Ovary (tissue), 9 donors: Measurements from ENCODE around the gene UBXN6. TPM values are rescaled to one million over a fixed set of nuclear protein-coding genes. Genes with fewer than 3 reads are reported as not detected.

Experiments
- DNase-seq, 5 donors: peaks; one replicate each; pipeline ENCODE4 v3.0.0-alpha.2; 2019 to 2020
- H3K27ac ChIP-seq, 2 donors: fragments of 200-600 bp; one replicate each; pipeline versions ENCODE4 v1.5.1 to v1.8.0; 2019 to 2022
- H3K27me3 ChIP-seq: fragments of 200-600 bp; one replicate; pipeline ENCODE4 v1.8.0; 2022
- H3K36me3 ChIP-seq: fragments of 200-600 bp; sonication (generic); one replicate; pipeline ENCODE4 v1.5.1; 2019
- H3K4me1 ChIP-seq: one replicate; pipeline ENCODE4 v1.8.1; 2013; ENCODE audit warnings: mild to moderate bottlenecking, moderate library complexity; ENCODE audit not compliant: insufficient read depth
- H3K4me3 ChIP-seq: fragments of 200-600 bp; sonication (generic); one replicate; pipeline ENCODE4 v1.5.1; 2017
- H3K9me3 ChIP-seq, 2 donors: fragments of 200-600 bp in 1 of 2; sonication (generic) in 1 of 2; one replicate each; pipeline versions ENCODE4 v1.5.1 to v1.8.1; 2013 to 2019; ENCODE audit warnings: mild to moderate bottlenecking in 1 of 2, moderate library complexity in 1 of 2
- CTCF ChIP-seq, 3 donors: fragments of 450-650 bp in 2 of 3; fragments of 200-600 bp in 1 of 3; IDR thresholded peaks; one replicate each; pipeline versions ENCODE4 v1.5.1 to v1.8.0; 2016 to 2022; ENCODE audit warnings: antibody characterized with exemption in 3 of 3, mild to moderate bottlenecking in 1 of 3
- EP300 ChIP-seq: sonication (generic); formaldehyde crosslinking; IDR thresholded peaks from one replicate; pipeline ENCODE4 v1.6.1; 2017; ENCODE audit warnings: antibody characterized with exemption
- POLR2A ChIP-seq: fragments of 450-650 bp; IDR thresholded peaks from one replicate; pipeline ENCODE4 v1.6.1; 2017; ENCODE audit warnings: antibody characterized with exemption, mild to moderate bottlenecking, moderate library complexity
- WGBS, 3 donors: extraction: QIAGEN DNeasy Blood & Tissue Kit in 1 of 3; methylation state at CpG; one replicate each; pipeline versions ENCODE4 v1.1.5 to v1.1.7; 2013 to 2017; 5-methylcytosine and 5-hydroxymethylcytosine counted together
- intact Hi-C, 4 donors: fragments of 100-400 bp; cut with DNase I; formaldehyde crosslinking; loops; one replicate each; pipeline versions ENCODE4 v1.11.0 to v1.15.1; 2022 to 2023
- microRNA-seq, 3 donors: library from miRNA; unstranded; fragments of <30 nt; microRNA quantifications; one replicate each; pipeline versions ENCODE4 to v1.2.0, GENCODE V29; 2019 to 2020
- polyA plus RNA-seq, 2 donors: library from polyadenylated mRNA; stranded (reverse); fragments of 200-250 nt in 1 of 2; fragments of 350-450 nt in 1 of 2; fragmentation: Illumina TruSeq in 1 of 2; extraction: RNeasy Lipid Tissue Mini Kit (QIAGEN cat#74804) in 1 of 2; gene quantifications; one replicate each; pipeline ENCODE4 v1.2.3, GENCODE V29; 2013 to 2014
- small RNA-seq: library from RNA; depleted of rRNA; stranded (forward); fragments of <200 nt; gene quantifications from one replicate; pipeline ENCODE3, GENCODE V24; 2016
- total RNA-seq, 7 donors: library from RNA; depleted of rRNA in 2 of 7; stranded (reverse); fragments of >200 nt in 2 of 7; fragmentation: NEBNext Ultra II Directional in 3 of 7; extraction: Animal tissue kit (Norgen Biotek cat#: 25700) in 3 of 7; gene quantifications; one replicate each; pipeline versions ENCODE4 v1.1.0 to v1.2.4, GENCODE V29; 2016 to 2023
- donor health status: DM: no; HTN: no; CAD: no; lungs with moderate emphysema.
- donor health status: DM: no; HTN: no; CAD: no.
- donor health status: Bipolar disorder and iron deficiency.
- donor health status: DM: yes; HTN: yes; CAD: no.
- donor health status: DM: no; HTN: no; CAD: no.
- donor health status: DM: yes; HTN: yes; CAD: no.

The UBXN6 gene
- total and polyA plus RNA-seq, 9 donors, result 19.3 to 170 (median 133) TPM

- Histone ChIP-seq H3K4me3 (peak within 1 kb of the TSS; percentile 99), H3K36me3 (no peaks in the 10 kb centered on the region), H3K9me3 (no peaks in the 10 kb centered on the region), H3K27me3 (no peaks in the 10 kb centered on the region), H3K4me1 (peaks cover 14% of the 10 kb centered on the region), H3K27ac (peak within 1 kb of the TSS; percentile 68 to 88)
- intact Hi-C loops, result loop anchor here in 1 of 4 donors (5.0 kb wide), 2 partner anchors 58 to 1962 kb away; partner anchors contain the start of genes CLPP and MPND
- DNase-seq, result peak; percentile 88 to 96 (median 93)
- peak; percentile 69 for TF ChIP-seq POLR2A
- TF ChIP-seq EP300, result no peak
- TF ChIP-seq CTCF (IDR thresholded peaks at IDR 0.05), result peak; percentile 98 to 100 (median 98)
- WGBS, 3 donors, result 0 to 1% (median 0%) methylated on average over 66 to 90 of the region's 90 CpGs
Measured at GRCh38 chr19:4400135-4400936, 57.3 kb downstream of the UBXN6 start, which contains the start of gene SH3GL1. TSS of gene SH3GL1 (minus strand) at chr19:4400547. CDS start at chr19:4400368, 179 bp downstream.

GRCh38 chr19:4399812-4400134 lies 57.8 kb downstream of the UBXN6 start:
- H3K36me3 ChIP-seq, result no peaks in the 10 kb centered on the region
- H3K27me3 ChIP-seq, result no peaks in the 10 kb centered on the region
- WGBS, 3 donors, result 0 to 1% (median 0%) methylated on average over 12 of the region's 12 CpGs
- H3K27ac ChIP-seq, result peak overlapping the region; percentile 68 to 73
- DNase-seq, result peak in 1 of 5 donors; percentile 58
- peaks cover 14% of the 10 kb centered on the region for H3K4me1 ChIP-seq
- TF ChIP-seq CTCF (IDR thresholded peaks at IDR 0.05) (no peak), EP300 (no peak), POLR2A (no peak)
- H3K9me3 ChIP-seq, result no peaks in the 10 kb centered on the region
- intact Hi-C loops, result loop anchor here in 2 of 4 donors (5.0 to 10.0 kb wide), 4 partner anchors 42 to 1963 kb away; partner anchors contain the start of genes CLPP (in 1 of the 2) and MPND (in 1 of the 2)
- peak overlapping the region; percentile 99 for H3K4me3 ChIP-seq

GRCh38 chr19:4396949-4397783 lies 60.4 kb downstream of the UBXN6 start:
- no peak for DNase-seq
- no peak overlapping the region for H3K27ac ChIP-seq
- WGBS, 3 donors, result 68 to 75% (median 72%) methylated on average over 15 of the region's 15 CpGs
- no peaks in the 10 kb centered on the region for H3K9me3 ChIP-seq
- H3K36me3 ChIP-seq, result no peaks in the 10 kb centered on the region
- H3K4me1 ChIP-seq, result peaks cover 16% of the 10 kb centered on the region
- TF ChIP-seq EP300, result no peak
- TF ChIP-seq POLR2A, result no peak
- no peak for TF ChIP-seq CTCF (IDR thresholded peaks at IDR 0.05)
- intact Hi-C loops, result loop anchor here in 2 of 4 donors (5.0 to 10.0 kb wide), 2 partner anchors 40 to 132 kb away; no protein-coding TSS in a partner anchor
- no peak overlapping the region for H3K4me3 ChIP-seq
- no peaks in the 10 kb centered on the region for H3K27me3 ChIP-seq

Small RNAs within 50 kb of the gene (microRNA-seq; reads per million reads assigned to microRNA genes)
- gene MIR4746, result 0.16 to 0.38 (median 0.18) reads per million in 3 donors

Small RNAs within 50 kb of the gene (small RNA-seq; reads per million reads assigned to genes)
- gene MIR4746, result not detected

Other genes with a start within 250 kb of the UBXN6 start
- gene EBI3, start 228.3 kb downstream of the UBXN6 start, total RNA-seq, result 1 to 10 TPM in 5 of 7 donors, under 1 TPM in 1, not detected in 1; 0.58 to 6.6 (median 2.0) TPM
- gene EBI3, start 228.3 kb downstream of the UBXN6 start, polyA plus RNA-seq, result 1 to 10 TPM in 1 of 2 donors, under 1 TPM in 1; 0.90 to 1.1 TPM
- 10 to 100 TPM; 18.4 to 27.5 (median 21.5) TPM for gene YJU2, start 210.7 kb downstream of the UBXN6 start, total RNA-seq
- 10 to 100 TPM; 20.7 to 33.1 TPM for gene YJU2, start 210.7 kb downstream of the UBXN6 start, polyA plus RNA-seq
- under 1 TPM in 2 of 7 donors, not detected in 5; 0.24 to 0.48 TPM for gene SHD, start 178.5 kb downstream of the UBXN6 start, total RNA-seq
- gene SHD, start 178.5 kb downstream of the UBXN6 start, polyA plus RNA-seq, result under 1 TPM in 1 of 2 donors, not detected in 1; 0.86 TPM
- gene TMIGD2, start 155.4 kb downstream of the UBXN6 start, total RNA-seq, result under 1 TPM in 1 of 7 donors, not detected in 6; 0.36 TPM
- gene TMIGD2, start 155.4 kb downstream of the UBXN6 start, polyA plus RNA-seq, result under 1 TPM in 1 of 2 donors, not detected in 1; 0.29 TPM
- gene FSD1, start 153.2 kb downstream of the UBXN6 start, total RNA-seq, result under 1 TPM in 2 of 7 donors, not detected in 5; 0.11 to 0.18 TPM
- under 1 TPM in 1 of 2 donors, not detected in 1; 0.48 TPM for gene FSD1, start 153.2 kb downstream of the UBXN6 start, polyA plus RNA-seq
- gene STAP2, start 119.0 kb downstream of the UBXN6 start, total RNA-seq, result 10 to 100 TPM; 10.3 to 32.5 (median 17.5) TPM
- gene STAP2, start 119.0 kb downstream of the UBXN6 start, polyA plus RNA-seq, result 10 to 100 TPM in 1 of 2 donors, 1 to 10 TPM in 1; 9.7 to 18.8 TPM
- 10 to 100 TPM in 5 of 7 donors, 1 to 10 TPM in 2; 5.2 to 31.1 (median 20.3) TPM for gene MPND, start 114.2 kb downstream of the UBXN6 start, total RNA-seq
- gene MPND, start 114.2 kb downstream of the UBXN6 start, polyA plus RNA-seq, result 10 to 100 TPM in 1 of 2 donors, 1 to 10 TPM in 1; 2.4 to 14.5 TPM
- 10 to 100 TPM; 20.5 to 88.6 (median 68.3) TPM for gene SH3GL1, start 57.2 kb downstream of the UBXN6 start, total RNA-seq
- gene SH3GL1, start 57.2 kb downstream of the UBXN6 start, polyA plus RNA-seq, result 10 to 100 TPM in 1 of 2 donors, 1 to 10 TPM in 1; 6.9 to 57.5 TPM
- 10 to 100 TPM in 1 of 7 donors, 1 to 10 TPM in 6; 4.7 to 10.4 (median 7.5) TPM for gene CHAF1A, start 55.2 kb downstream of the UBXN6 start, total RNA-seq
- gene CHAF1A, start 55.2 kb downstream of the UBXN6 start, polyA plus RNA-seq, result 1 to 10 TPM; 7.3 to 8.6 TPM
- 10 to 100 TPM; 36.2 to 77.2 (median 64.4) TPM for gene HDGFL2, start 14.5 kb upstream of the UBXN6 start, total RNA-seq
- gene HDGFL2, start 14.5 kb upstream of the UBXN6 start, polyA plus RNA-seq, result 10 to 100 TPM; 28.5 to 63.0 TPM
- 10 to 100 TPM in 5 of 7 donors, 1 to 10 TPM in 2; 3.7 to 55.1 (median 23.6) TPM for gene PLIN4, start 60.7 kb upstream of the UBXN6 start, total RNA-seq
- 1 to 10 TPM; 1.6 to 9.6 TPM for gene PLIN4, start 60.7 kb upstream of the UBXN6 start, polyA plus RNA-seq
- gene PLIN5, start 77.4 kb upstream of the UBXN6 start, total RNA-seq, result 100 to 1,000 TPM in 4 of 7 donors, 10 to 100 TPM in 3; 26.0 to 149 (median 131) TPM
- gene PLIN5, start 77.4 kb upstream of the UBXN6 start, polyA plus RNA-seq, result 10 to 100 TPM in 1 of 2 donors, 1 to 10 TPM in 1; 8.8 to 85.0 TPM
- gene LRG1, start 82.2 kb upstream of the UBXN6 start, total RNA-seq, result 1 to 10 TPM; 1.3 to 7.6 (median 3.6) TPM
- 1 to 10 TPM in 1 of 2 donors, under 1 TPM in 1; 0.33 to 2.1 TPM for gene LRG1, start 82.2 kb upstream of the UBXN6 start, polyA plus RNA-seq
- gene SEMA6B, start 101.9 kb upstream of the UBXN6 start, total RNA-seq, result 1 to 10 TPM; 1.3 to 9.7 (median 5.5) TPM
- 1 to 10 TPM in 1 of 2 donors, under 1 TPM in 1; 0.77 to 7.6 TPM for gene SEMA6B, start 101.9 kb upstream of the UBXN6 start, polyA plus RNA-seq
- 10 to 100 TPM in 3 of 7 donors, 1 to 10 TPM in 4; 4.3 to 14.0 (median 9.8) TPM for gene TNFAIP8L1, start 181.7 kb upstream of the UBXN6 start, total RNA-seq
- 1 to 10 TPM; 6.8 to 8.1 TPM for gene TNFAIP8L1, start 181.7 kb upstream of the UBXN6 start, polyA plus RNA-seq
- 10 to 100 TPM; 28.6 to 76.1 (median 59.4) TPM for gene MYDGF, start 212.5 kb upstream of the UBXN6 start, total RNA-seq
- 10 to 100 TPM; 44.5 to 85.4 TPM for gene MYDGF, start 212.5 kb upstream of the UBXN6 start, polyA plus RNA-seq